NK-92 (cell line): ENCODE results near the gene TEX48.

Experiments
- DNase-seq: peaks from one replicate; lab custom pipeline; 2025; ENCODE audit not compliant: unreplicated experiment; lab: John Stamatoyannopoulos, UW

Gene TEX48

GRCh38 chr9:114694146-114694545, 12.2 kb upstream of the TEX48 start:
- DNase-seq = no peak

GRCh38 chr9:114693248-114693855, 11.4 kb upstream of the TEX48 start:
- no peak for DNase-seq

- no peak for DNase-seq
These were observed 9.9 kb upstream of the TEX48 start for GRCh38 chr9:114691956-114692295.

- DNase-seq = no peak
These were observed 9.3 kb upstream of the TEX48 start for GRCh38 chr9:114691046-114691955.

GRCh38 chr9:114690308-114690707, 8.3 kb upstream of the TEX48 start:
- DNase-seq = no peak

GRCh38 chr9:114689813-114690212, 7.8 kb upstream of the TEX48 start:
- no peak for DNase-seq

GRCh38 chr9:114688909-114689610, 7.1 kb upstream of the TEX48 start:
- no peak for DNase-seq

GRCh38 chr9:114688379-114688778, 6.4 kb upstream of the TEX48 start:
- no peak for DNase-seq

- DNase-seq = no peak
These were observed 5.0 kb upstream of the TEX48 start for GRCh38 chr9:114687034-114687433.

GRCh38 chr9:114685951-114686350, 4.0 kb upstream of the TEX48 start:
- DNase-seq = no peak

GRCh38 chr9:114684036-114684435, 2.0 kb upstream of the TEX48 start:
- DNase-seq = no peak

GRCh38 chr9:114682846-114683245, 854 bp upstream of the TEX48 start:
- no peak for DNase-seq

GRCh38 chr9:114680259-114681001, 1.6 kb downstream of the TEX48 start:
- no peak for DNase-seq

- no peak for DNase-seq
These were observed 3.2 kb downstream of the TEX48 start for GRCh38 chr9:114678795-114679194.

GRCh38 chr9:114678130-114678529, 3.9 kb downstream of the TEX48 start:
- DNase-seq = no peak

- no peak for DNase-seq
These were observed 4.6 kb downstream of the TEX48 start for GRCh38 chr9:114677418-114677817.

- DNase-seq = no peak
These were observed 5.1 kb downstream of the TEX48 start for GRCh38 chr9:114676901-114677300.

- no peak for DNase-seq
These were observed 7.0 kb downstream of the TEX48 start for GRCh38 chr9:114674798-114675540.

GRCh38 chr9:114674076-114674797, 7.8 kb downstream of the TEX48 start:
- DNase-seq = no peak

GRCh38 chr9:114671605-114672004, 10.4 kb downstream of the TEX48 start:
- no peak for DNase-seq
